AML-193 (cell line): ENCODE measurements around the gene PDYN.

Experiments
- DNase-seq, 2 experiments: peaks; one replicate each; lab custom pipeline; 2025; lab: John Stamatoyannopoulos, UW

PDYN gene

GRCh38 chr20:1994627-1995026 lies 769 bp upstream of the PDYN start:
- no peak for DNase-seq

- no peak for DNase-seq
These were observed 1.3 kb downstream of the PDYN start for GRCh38 chr20:1992359-1993110.

GRCh38 chr20:1987826-1988225 lies 6.0 kb downstream of the PDYN start:
- DNase-seq: no peak

DNA sequence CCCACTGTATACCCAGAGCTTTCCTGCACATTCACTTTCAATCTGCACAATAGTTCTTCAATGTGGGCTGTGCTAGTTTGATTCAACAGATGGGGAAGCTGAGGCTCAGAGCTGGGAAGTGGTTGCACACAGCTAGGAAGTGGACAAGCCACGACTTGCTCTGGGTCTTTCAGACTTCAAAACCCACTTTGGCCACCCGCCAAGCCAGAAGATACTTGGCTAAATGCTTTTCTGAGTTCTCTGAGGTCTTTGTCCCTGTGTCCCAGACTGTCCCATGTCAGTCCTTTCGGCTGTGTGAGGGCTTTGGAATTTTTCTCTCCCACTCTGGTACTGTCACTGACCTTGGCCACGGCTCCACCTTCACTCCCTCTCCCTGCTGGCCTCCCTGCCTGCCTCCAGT lies 10.6 kb downstream of the PDYN start:
- DNase-seq: peak in 1 of 2 experiments; percentile 12

DNA sequence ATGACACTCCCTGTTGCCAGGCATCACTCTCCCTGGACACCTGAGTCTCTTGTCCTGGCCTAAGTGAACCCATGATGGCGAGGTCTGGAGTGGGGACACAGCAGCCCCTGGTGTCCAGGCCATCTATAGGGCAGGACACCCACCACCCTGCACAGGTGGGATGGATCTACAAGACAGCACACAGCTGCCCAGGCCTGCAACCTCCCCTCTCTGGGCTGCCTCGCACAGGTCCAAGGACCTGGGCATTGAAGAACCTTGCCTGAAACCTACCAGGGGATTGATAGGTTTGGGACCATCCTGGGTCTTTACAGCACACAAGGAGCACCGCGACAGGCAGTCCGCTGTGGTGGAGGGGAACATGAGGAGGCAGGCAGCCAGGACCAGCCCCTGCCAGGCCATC lies 11.2 kb downstream of the PDYN start:
- DNase-seq: no peak

DNA sequence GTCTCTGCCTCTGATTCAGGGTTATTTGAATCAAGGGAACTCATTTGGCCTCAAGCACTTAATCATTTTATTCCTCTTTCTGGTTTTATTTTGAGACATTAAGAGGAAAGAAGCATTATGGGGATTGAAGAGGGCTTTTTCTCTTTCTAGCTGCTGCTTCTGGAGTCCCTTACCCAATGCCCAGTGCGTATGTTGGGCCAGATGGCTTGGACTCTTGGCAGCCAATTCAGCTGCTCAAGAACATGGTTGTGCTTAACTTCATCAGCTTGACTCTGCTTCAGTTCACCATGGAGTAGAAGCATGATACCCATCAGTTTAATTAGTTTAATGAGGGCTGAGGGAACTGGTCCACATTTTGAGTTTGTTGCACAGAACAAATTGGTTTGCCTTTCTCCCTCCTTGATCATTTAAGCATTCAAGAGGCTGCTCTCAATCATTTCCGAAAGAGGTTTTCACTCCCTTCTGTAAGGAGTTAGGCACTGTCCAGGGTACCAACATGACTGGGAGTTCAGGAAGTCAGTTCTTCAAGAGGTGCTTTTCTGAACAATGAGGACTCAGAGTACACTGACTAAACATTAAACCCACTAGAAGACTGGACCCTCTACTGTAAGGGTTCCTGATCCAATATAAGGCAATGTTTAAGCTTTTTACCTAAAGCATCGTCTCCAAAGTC lies 14.6 kb downstream of the PDYN start:
- no peak for DNase-seq

DNA sequence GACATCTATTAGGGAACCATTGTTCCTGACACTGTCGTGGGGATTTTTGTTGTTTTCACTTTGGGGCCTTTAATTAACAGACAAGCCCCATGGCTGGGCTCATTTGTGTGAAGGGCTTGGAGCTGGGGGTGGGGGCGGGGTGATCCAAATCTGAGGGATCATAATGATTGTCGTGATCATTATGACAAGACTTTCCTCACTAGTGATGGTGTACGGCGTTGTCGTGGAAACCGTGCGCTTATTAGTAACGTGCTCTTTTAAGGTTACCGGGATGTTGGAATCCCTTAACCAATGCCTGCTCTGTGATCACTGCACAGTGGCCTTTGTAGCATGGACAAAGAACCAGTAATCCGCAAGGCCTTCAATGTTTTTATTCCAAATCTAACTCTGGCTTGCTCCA lies 18.6 kb downstream of the PDYN start:
- no peak for DNase-seq

DNA sequence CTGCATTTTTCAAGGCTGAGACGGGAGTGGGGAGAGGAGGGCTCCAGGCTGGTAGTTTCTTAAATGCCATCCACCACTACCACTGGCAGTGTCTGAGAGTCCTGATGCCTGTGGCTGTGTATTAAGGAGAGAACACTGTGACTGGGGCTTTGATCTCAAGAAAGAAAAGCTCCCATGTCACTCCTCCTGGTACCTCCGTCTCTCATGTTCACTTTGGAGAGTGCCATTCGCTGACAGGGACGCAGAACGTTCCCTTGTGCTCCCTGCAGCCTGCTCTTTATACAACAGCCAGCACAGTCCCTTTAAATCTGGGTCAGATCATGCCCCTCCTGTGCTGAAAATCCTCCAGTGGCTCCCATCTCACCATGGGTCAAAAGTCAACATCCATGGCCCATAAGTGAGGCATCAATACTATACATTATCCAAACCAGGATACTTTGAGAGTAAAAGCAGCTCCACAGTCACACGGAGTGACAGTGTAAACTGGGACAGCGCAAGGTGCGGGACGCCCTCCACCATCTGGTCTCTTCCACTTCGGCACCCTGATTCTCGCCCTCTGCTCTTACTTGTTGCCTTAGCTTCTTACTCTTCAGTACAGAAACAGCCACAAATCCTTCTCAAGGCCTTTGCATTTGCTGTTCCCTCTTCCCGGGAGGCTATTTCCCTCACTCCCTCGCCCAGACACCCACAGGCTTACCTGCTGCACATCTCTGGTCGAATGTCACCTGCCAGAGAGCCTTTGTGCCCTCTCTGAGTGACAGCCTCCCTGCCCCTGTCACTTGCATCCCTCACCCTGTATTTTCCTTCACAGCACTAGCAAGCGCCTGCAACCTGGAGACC lies 20.0 kb downstream of the PDYN start:
- DNase-seq: no peak

DNA sequence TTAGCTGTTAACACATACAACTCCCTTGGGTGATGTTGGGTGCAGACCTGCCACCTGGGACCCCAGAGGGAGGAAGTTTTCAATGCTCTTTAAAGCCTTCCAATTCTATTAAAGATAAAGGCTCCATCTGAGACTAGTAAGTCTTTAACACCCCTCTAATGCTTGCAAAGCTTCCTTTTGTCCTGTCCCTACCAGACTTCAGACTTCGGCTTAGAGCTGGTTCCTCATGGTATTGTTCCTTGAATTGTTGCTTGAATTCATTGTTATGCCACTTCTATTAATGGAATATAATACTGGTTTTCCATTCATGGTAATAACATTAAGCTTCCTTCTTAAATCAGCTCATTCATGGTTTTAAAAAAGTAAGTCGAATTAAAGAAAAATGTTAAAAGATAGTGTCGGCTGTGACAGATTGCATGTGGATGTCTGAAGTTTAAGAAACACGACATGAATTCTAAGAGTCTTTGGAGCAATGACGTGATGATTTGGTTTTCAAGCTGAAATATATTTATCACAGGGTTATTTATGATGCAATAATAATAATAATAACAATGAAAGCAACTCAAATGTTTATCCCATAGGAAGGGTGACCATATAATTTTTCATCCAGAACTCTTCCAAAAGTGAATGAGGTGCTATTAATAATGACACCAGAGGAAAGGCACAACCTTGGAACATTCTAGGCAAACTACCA lies 21.8 kb downstream of the PDYN start:
- no peak for DNase-seq

- no peak for DNase-seq
These were observed 24.9 kb downstream of the PDYN start for GRCh38 chr20:1968964-1969363.

DNA sequence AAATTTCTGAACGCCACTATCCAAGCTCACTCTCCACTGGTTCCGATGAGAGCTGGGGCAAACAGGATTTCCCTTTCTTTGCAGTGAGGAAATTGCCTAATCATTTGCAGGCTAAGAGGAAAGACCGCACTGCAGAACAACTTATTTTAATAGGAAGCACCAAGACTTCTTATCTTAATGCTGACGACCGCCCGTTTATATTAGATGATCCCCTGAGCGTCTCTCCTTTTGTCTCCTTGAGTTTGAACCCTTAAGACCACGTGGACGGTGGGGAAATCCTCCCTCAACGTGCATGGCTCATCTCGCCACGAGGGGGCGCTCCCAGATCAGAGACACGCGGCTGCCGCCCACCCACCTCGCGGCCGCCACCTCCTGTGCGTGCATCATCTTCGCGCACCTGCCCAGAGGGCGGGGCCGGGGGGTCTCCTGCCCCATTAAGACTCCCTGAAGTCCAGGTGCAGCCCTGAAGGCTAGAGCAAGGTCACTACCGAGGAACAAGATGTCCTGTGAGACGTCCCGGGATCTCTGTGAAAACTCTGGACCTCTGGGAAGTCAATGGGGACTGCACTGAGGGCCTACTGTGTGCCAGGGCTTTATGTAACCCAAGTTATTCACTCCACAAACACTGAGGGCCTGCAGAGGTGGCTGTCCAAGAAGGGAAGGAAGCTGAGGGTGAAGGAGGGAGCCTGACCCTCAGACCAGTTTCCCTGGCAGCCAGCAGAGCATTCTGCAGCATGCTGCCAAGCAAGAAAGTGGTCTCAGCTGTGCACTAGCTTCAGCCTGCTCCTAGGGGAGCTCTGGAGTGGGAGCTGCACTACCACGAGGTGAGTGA lies 28.1 kb downstream of the PDYN start:
- peak; percentile 85 to 87 for DNase-seq

- DNase-seq: no peak
These were observed 29.0 kb downstream of the PDYN start for GRCh38 chr20:1964659-1965405.

- peak; percentile 40 to 53 for DNase-seq
These were observed 29.8 kb downstream of the PDYN start for GRCh38 chr20:1964061-1964460.

DNA sequence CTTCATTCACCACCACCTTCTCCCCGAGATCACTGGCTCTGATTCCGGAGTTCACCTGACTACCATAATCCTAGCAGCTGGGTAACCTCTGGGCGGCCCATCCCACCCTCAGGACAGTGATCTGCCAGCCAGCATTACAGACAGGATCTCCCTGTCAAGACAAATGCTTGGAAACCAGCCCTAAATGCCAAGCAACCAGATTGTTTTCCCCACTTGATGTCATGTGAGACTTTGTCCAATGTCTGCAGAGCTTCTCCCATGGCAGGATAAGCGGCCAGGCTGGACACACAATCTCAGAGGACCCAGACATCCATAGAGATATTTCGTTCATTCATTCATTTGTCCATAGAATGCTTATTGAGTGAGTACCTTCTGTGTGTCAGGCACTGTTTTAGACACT lies 32.5 kb downstream of the PDYN start:
- DNase-seq: no peak

- no peak for DNase-seq
These were observed 34.7 kb downstream of the PDYN start for GRCh38 chr20:1959156-1959555.

DNA sequence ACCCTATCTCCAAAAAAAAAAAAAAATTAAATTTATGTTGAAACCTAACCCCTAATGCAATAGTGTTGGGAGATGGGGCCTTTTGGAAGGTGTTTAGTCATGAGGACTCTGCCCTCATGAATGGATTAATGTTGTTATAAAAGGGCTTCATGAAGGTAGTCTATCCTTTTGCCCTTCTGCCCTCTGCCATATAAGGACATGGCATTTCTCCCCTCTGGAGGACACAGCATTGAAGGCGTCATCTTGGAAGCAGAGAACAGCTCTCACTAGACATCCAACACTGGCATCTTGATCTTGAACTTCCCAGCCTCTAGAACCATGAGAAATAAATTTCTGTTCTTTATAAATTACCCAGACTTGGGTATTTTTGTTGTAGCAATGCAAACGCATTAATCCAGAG lies 35.4 kb downstream of the PDYN start:
- no peak for DNase-seq

DNA sequence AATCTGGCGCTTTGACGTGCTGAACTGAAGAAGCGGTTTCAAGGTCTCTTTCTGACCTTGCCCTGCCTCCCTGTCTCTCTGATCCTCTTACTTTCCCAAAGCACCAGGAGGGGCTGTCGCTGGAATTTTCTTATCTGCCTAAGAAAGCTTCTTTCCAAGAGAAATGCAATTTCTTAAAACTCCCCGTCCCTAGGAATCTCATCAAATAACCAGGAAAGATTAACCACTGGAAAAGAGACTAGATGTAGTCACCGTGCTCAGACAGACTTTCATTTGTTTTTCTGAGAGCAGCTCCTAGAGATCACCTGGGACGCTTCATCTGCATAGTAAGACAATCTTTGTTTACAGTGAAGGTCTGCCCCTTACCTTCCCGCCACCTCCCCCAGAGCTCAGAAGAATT lies 38.6 kb downstream of the PDYN start:
- no peak for DNase-seq

GRCh38 chr20:1953621-1954020 lies 40.2 kb downstream of the PDYN start:
- DNase-seq: no peak

GRCh38 chr20:1952737-1953530 lies 40.9 kb downstream of the PDYN start:
- DNase-seq: no peak
